Fibroblast of the aortic adventitia (primary cell): ENCODE data around the gene BMX. TPM values are rescaled to one million over a fixed set of nuclear protein-coding genes. Genes with fewer than 3 reads are reported as not detected.

Experiments
- DNase-seq: peaks from one replicate; pipeline ENCODE4 v3.0.0-alpha.2; 2010; ENCODE audit warnings: low read depth
- H3K4me3 ChIP-seq: 2 replicates; pipeline ENCODE4 v1.5.1; 2011; ENCODE audit warnings: low read depth, mild to moderate bottlenecking, control low read depth, low read length, moderate library complexity
- CTCF ChIP-seq: IDR thresholded peaks from 2 replicates; pipeline ENCODE4 v1.5.1; 2011; ENCODE audit warnings: mild to moderate bottlenecking, low read length, control low read depth, inconsistent platforms; ENCODE audit not compliant: insufficient read depth
- total RNA-seq: library from RNA; depleted of rRNA; stranded (reverse); fragments of >200 nt; gene quantifications from 2 replicates; pipeline ENCODE4 v1.2.3, GENCODE V29; 2012; ENCODE audit warnings: low replicate concordance

BMX gene
- total RNA-seq, 1 donor: 0.18 TPM

- no peak for TF ChIP-seq CTCF
Measured at GRCh38 chrX:15574017-15574416, 73.4 kb downstream of the BMX start.

DNA sequence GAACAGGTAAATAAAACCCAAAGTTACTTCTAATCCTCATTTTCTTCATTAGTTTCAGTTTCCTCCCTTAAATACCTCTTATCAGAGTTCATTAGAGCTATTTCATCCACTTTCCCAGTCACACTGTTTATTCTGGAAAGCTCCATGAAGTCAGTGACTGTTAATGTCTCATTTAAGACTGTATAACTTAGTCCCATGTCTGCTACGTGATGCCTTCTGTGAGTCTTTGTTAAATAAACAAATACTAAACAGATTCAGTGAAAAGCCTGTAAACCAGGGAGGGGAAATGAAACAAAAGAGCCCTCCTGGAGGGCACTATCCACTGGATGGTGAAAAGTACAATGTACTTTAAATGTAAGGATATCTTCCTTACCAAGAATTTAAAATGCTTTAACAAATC lies 75.4 kb downstream of the BMX start:
- DNase-seq: peak; percentile 22
- H3K4me3 ChIP-seq: no peak overlapping the region
- no peak for TF ChIP-seq CTCF

More at GRCh38 chrX:15574017-15574416, 73.4 kb downstream of the BMX start:
- DNase-seq: no peak
- H3K4me3 ChIP-seq: no peak overlapping the region

DNA sequence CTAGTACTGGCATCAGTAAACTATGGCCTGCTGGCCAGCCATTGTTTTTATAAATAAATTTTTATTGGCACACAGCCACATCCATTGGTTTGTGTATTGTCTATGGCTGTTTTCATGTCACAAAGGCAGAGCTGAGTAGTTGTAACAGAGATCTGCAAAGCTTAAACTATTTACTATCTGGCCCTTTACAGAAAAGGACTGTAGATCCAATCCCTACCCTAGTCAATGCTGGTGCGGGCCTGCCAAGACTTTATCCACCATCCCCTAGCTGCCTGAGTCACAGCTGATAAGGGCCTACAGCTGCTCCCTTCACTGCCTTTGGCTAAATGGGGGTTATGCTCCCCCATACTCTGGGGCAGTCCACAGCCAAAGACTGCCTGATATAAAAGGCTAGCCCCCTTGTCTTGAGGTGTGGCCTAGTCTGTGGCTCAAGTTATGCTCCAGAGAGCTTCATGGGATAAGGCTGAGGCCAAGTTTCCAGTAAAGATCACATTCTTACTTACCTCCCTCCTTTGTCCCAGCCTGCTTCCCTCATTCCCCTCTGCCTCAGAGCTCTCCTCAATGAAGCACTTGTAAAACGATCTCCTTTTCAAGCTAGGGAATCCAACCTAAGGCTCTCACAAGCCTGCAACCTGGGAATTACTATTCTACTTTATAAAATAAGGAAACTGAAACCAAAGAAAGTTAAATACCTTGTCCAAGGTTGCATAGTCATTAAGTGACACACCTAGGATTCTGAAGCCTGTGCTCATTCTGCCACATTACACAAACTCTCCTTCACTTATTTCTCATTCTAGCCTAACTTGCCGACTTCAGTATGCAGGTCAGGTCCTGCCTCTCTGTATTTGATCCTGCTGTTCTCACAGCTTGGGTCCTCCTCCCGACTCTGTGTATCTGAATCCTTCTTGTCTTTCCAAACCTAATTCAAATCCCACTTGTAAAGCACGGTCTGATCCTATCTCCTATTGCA lies 79.5 kb downstream of the BMX start:
- peak; percentile 93 for DNase-seq
- H3K4me3 ChIP-seq: no peak overlapping the region
- no peak for TF ChIP-seq CTCF

DNA sequence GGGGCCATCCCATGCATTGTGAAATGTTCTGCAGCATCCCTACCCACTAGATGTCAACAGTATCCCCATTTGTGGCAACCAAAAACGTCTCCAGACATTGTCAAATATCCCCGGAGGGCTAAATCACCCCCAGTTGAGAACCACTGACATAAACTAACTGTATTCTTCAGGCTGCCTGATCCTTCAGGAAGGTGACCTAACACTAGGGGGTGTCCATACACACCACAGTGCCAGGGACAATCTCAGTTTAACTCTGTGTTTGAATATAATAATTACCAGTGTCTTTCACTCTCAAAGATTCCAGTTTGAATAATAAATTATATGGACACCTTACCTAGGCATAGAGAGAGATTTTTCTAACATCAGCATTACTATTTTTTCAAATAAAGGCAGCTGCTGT lies 93.8 kb downstream of the BMX start:
- no peak for DNase-seq
- TF ChIP-seq CTCF: peak; percentile 12
- no peak overlapping the region for H3K4me3 ChIP-seq

DNA sequence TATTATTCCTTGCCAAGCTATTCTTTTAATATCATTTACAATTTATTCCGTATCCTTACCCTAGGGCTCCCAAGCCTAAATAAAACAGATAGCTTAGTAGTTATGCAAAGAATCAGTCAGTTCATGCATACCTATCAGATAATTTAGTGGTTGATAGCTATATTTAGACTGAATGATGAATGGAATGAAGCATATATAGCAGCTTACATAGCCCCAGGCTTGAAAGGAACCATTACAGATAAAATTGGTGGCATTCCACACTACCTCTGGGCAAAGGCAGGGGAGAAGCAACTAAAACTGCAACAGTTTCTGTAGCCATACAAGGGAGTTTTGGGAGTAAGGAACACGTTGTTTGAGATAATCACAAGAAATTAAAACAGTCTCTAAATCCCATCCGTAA lies 97.4 kb downstream of the BMX start:
- no peak overlapping the region for H3K4me3 ChIP-seq
- TF ChIP-seq CTCF: no peak
- peak; percentile 6 for DNase-seq

DNA sequence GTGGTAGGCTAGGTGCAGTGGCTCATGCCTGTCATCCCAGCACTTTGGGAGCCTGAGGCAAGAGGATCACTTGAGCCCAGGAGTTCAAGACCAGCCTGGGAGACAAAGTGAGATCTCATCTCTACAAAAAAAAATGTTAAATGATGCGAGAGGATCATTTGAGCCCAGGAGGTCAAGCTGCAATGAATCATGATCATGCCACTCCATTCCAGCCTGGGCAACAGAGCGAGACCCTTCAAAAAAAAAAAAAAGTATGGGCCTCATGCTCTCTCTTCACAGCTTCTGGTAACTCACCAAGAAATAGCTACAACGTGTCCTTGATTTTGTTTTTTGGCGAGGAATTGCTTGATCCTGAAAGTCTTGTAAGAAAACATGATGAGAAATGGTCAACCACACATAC lies 98.9 kb downstream of the BMX start:
- no peak for TF ChIP-seq CTCF
- no peak for DNase-seq
- no peak overlapping the region for H3K4me3 ChIP-seq
